Neural progenitor cell (in vitro differentiated cells): ENCODE results near the gene MFSD11.

ENCODE experiments used
- EZH2 ChIP-seq: fragments of 200-600 bp; sonication (generic); IDR thresholded peaks from 2 replicates; pipeline ENCODE4 v1.6.1; 2017; ENCODE audit warnings: antibody characterized with exemption, mild to moderate bottlenecking, moderate library complexity
- TF ChIP-seq, protein P1 (sequence below): fragments of 200-600 bp; sonication (generic); IDR thresholded peaks from 2 replicates; pipeline ENCODE4 v1.5.1; 2017; ENCODE audit warnings: antibody characterized with exemption, mild to moderate bottlenecking

DNA sequence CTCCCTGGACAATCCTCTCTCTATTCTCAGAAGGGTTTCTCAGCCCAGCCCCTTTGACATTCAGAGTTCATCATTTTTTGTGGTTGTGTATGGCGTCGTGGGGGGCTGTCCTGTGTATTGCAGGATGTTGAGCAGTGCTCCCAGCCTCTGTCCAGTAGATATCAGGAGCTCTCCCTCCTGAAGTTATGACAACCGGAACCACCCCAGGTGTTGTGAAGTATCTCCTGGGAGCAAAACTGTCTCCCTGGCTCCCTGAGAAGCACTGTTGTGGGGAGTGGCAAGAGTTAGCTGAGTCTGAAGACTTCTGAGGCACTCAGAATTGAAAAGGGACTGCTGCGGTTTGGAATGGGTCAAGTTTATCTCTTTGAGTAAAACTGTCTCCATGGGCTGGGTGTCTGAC, 74.3 kb downstream of the MFSD11 start:
- TF ChIP-seq, protein P1, sequence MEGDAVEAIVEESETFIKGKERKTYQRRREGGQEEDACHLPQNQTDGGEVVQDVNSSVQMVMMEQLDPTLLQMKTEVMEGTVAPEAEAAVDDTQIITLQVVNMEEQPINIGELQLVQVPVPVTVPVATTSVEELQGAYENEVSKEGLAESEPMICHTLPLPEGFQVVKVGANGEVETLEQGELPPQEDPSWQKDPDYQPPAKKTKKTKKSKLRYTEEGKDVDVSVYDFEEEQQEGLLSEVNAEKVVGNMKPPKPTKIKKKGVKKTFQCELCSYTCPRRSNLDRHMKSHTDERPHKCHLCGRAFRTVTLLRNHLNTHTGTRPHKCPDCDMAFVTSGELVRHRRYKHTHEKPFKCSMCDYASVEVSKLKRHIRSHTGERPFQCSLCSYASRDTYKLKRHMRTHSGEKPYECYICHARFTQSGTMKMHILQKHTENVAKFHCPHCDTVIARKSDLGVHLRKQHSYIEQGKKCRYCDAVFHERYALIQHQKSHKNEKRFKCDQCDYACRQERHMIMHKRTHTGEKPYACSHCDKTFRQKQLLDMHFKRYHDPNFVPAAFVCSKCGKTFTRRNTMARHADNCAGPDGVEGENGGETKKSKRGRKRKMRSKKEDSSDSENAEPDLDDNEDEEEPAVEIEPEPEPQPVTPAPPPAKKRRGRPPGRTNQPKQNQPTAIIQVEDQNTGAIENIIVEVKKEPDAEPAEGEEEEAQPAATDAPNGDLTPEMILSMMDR, result no peak
- no peak for TF ChIP-seq EZH2
